IPS-20b (cell line): Measurements from ENCODE around the gene DAB1.

ENCODE experiments used
- H3K27ac ChIP-seq: one replicate; pipeline ENCODE4 v1.5.1; 2013; ENCODE audit warnings: low read length
- H3K27me3 ChIP-seq: 2 replicates; pipeline ENCODE4 v1.6.1; 2013; ENCODE audit warnings: mild to moderate bottlenecking, low read length, inconsistent platforms; ENCODE audit not compliant: insufficient read depth
- H3K36me3 ChIP-seq: 2 replicates; pipeline ENCODE4 v1.6.1; 2013; ENCODE audit warnings: low read depth, mild to moderate bottlenecking, inconsistent platforms, low read length, moderate library complexity; ENCODE audit not compliant: insufficient read depth
- H3K4me1 ChIP-seq: 2 replicates; pipeline ENCODE4 v1.6.1; 2013; ENCODE audit warnings: mild to moderate bottlenecking, control low read depth, inconsistent platforms, low read length, moderate library complexity; ENCODE audit not compliant: insufficient read depth
- H3K4me3 ChIP-seq: 2 replicates; pipeline ENCODE4 v1.5.1; 2013; ENCODE audit warnings: mild to moderate bottlenecking, low read length, inconsistent platforms
- H3K9ac ChIP-seq: 2 replicates; pipeline ENCODE4 v1.6.1; 2013; ENCODE audit warnings: low read depth, mild to moderate bottlenecking, inconsistent platforms, low read length, moderate library complexity
- H3K9me3 ChIP-seq: 2 replicates; pipeline ENCODE4 v1.6.1; 2013; ENCODE audit warnings: mild to moderate bottlenecking, low read depth, low read length, inconsistent platforms; ENCODE audit not compliant: insufficient read depth

DAB1 gene

GRCh38 chr1:57063406-57064125, 360.3 kb downstream of the DAB1 start:
- Histone ChIP-seq H3K4me1 (peaks cover 5% of the 10 kb centered on the region; the same call in 1 of the 2 replicates), H3K27ac (no peak overlapping the region), H3K27me3 (no peaks in the 10 kb centered on the region), H3K4me3 (no peak overlapping the region), H3K36me3 (no peaks in the 10 kb centered on the region), H3K9ac (no peak overlapping the region), H3K9me3 (no peaks in the 10 kb centered on the region)

- no peaks in the 10 kb centered on the region for H3K9me3 ChIP-seq
- H3K27ac ChIP-seq: no peak overlapping the region
- no peaks in the 10 kb centered on the region for H3K4me1 ChIP-seq
- H3K36me3 ChIP-seq: no peaks in the 10 kb centered on the region
- no peaks in the 10 kb centered on the region for H3K27me3 ChIP-seq
- no peak overlapping the region for H3K4me3 ChIP-seq
- no peak overlapping the region for H3K9ac ChIP-seq
Observed at GRCh38 chr1:57061369-57061768, 362.5 kb downstream of the DAB1 start.

GRCh38 chr1:57060451-57060850, 363.4 kb downstream of the DAB1 start:
- H3K4me1 ChIP-seq: no peaks in the 10 kb centered on the region
- H3K9me3 ChIP-seq: no peaks in the 10 kb centered on the region
- no peaks in the 10 kb centered on the region for H3K27me3 ChIP-seq
- no peak overlapping the region for H3K4me3 ChIP-seq
- no peak overlapping the region for H3K27ac ChIP-seq
- H3K9ac ChIP-seq: no peak overlapping the region
- no peaks in the 10 kb centered on the region for H3K36me3 ChIP-seq

GRCh38 chr1:57058652-57059501, 365.0 kb downstream of the DAB1 start:
- Histone ChIP-seq H3K9me3 (no peaks in the 10 kb centered on the region), H3K27ac (no peak overlapping the region), H3K36me3 (no peaks in the 10 kb centered on the region), H3K27me3 (no peaks in the 10 kb centered on the region), H3K4me1 (no peaks in the 10 kb centered on the region), H3K9ac (no peak overlapping the region), H3K4me3 (no peak overlapping the region)

GRCh38 chr1:57048856-57049255, 375.0 kb downstream of the DAB1 start:
- Histone ChIP-seq H3K9me3 (no peaks in the 10 kb centered on the region), H3K4me1 (peaks cover 4% of the 10 kb centered on the region; the same call in 1 of the 2 replicates), H3K4me3 (no peak overlapping the region), H3K9ac (no peak overlapping the region), H3K27me3 (no peaks in the 10 kb centered on the region), H3K36me3 (no peaks in the 10 kb centered on the region), H3K27ac (no peak overlapping the region)

GRCh38 chr1:57046462-57046861, 377.4 kb downstream of the DAB1 start:
- no peaks in the 10 kb centered on the region for H3K27me3 ChIP-seq
- no peak overlapping the region for H3K27ac ChIP-seq
- H3K4me1 ChIP-seq: peaks cover 4% of the 10 kb centered on the region; the same call in 1 of the 2 replicates
- no peak overlapping the region for H3K9ac ChIP-seq
- H3K36me3 ChIP-seq: no peaks in the 10 kb centered on the region
- no peak overlapping the region for H3K4me3 ChIP-seq
- no peaks in the 10 kb centered on the region for H3K9me3 ChIP-seq

- Histone ChIP-seq H3K4me1 (no peaks in the 10 kb centered on the region), H3K36me3 (no peaks in the 10 kb centered on the region), H3K4me3 (no peak overlapping the region), H3K27me3 (no peaks in the 10 kb centered on the region), H3K9ac (no peak overlapping the region), H3K27ac (no peak overlapping the region), H3K9me3 (no peaks in the 10 kb centered on the region)
Observed at GRCh38 chr1:57041901-57042300, 382.0 kb downstream of the DAB1 start.

GRCh38 chr1:57040811-57041210, 383.0 kb downstream of the DAB1 start:
- H3K9me3 ChIP-seq: no peaks in the 10 kb centered on the region
- H3K36me3 ChIP-seq: no peaks in the 10 kb centered on the region
- no peak overlapping the region for H3K9ac ChIP-seq
- no peaks in the 10 kb centered on the region for H3K4me1 ChIP-seq
- no peak overlapping the region for H3K27ac ChIP-seq
- no peaks in the 10 kb centered on the region for H3K27me3 ChIP-seq
- H3K4me3 ChIP-seq: no peak overlapping the region

- no peak overlapping the region for H3K9ac ChIP-seq
- H3K27ac ChIP-seq: no peak overlapping the region
- H3K4me3 ChIP-seq: no peak overlapping the region
- H3K36me3 ChIP-seq: no peaks in the 10 kb centered on the region
- H3K27me3 ChIP-seq: no peaks in the 10 kb centered on the region
- no peaks in the 10 kb centered on the region for H3K9me3 ChIP-seq
- H3K4me1 ChIP-seq: no peaks in the 10 kb centered on the region
Observed at GRCh38 chr1:57036641-57037579, 386.9 kb downstream of the DAB1 start.

GRCh38 chr1:57034713-57035112, 389.1 kb downstream of the DAB1 start:
- no peak overlapping the region for H3K9ac ChIP-seq
- no peaks in the 10 kb centered on the region for H3K36me3 ChIP-seq
- no peaks in the 10 kb centered on the region for H3K9me3 ChIP-seq
- no peaks in the 10 kb centered on the region for H3K4me1 ChIP-seq
- no peaks in the 10 kb centered on the region for H3K27me3 ChIP-seq
- no peak overlapping the region for H3K27ac ChIP-seq
- H3K4me3 ChIP-seq: no peak overlapping the region

- Histone ChIP-seq H3K9me3 (peaks cover 12% of the 10 kb centered on the region), H3K4me3 (no peak overlapping the region), H3K36me3 (no peaks in the 10 kb centered on the region), H3K27me3 (no peaks in the 10 kb centered on the region), H3K27ac (no peak overlapping the region), H3K4me1 (no peaks in the 10 kb centered on the region), H3K9ac (no peak overlapping the region)
Observed at GRCh38 chr1:57033222-57034001, 390.4 kb downstream of the DAB1 start.
